HL-60 (cell line): Measurements from ENCODE around the gene STX1B.
"Not testable (repeated sequence)": the region's sequence is repeated elsewhere in the genome, so short reads cannot be mapped to it uniquely, and the experiment has no call there.

Experiments
- DNase-seq, 2 experiments: peaks; one replicate each; pipeline ENCODE4 v3.0.0-alpha.2; 2010 to 2020; ENCODE audit warnings: low read depth in 1 of 2, low spot score in 1 of 2
- H3K27ac ChIP-seq: fragments of 250-450 bp; sonication (Bioruptor Pico); replicated peaks from 2 replicates; pipeline ENCODE4 v1.5.1; 2020; ENCODE audit warnings: mild to moderate bottlenecking, moderate library complexity
- H3K27me3 ChIP-seq: fragments of 250-450 bp; sonication (Bioruptor Pico); 2 replicates; pipeline ENCODE4 v1.5.1; 2021; ENCODE audit warnings: mild to moderate bottlenecking, moderate library complexity; ENCODE audit not compliant: insufficient read depth, poor library complexity, severe bottlenecking
- H3K4me3 ChIP-seq: replicated peaks from 2 replicates; pipeline ENCODE4 v1.5.1; 2011; ENCODE audit warnings: mild to moderate bottlenecking, control low read depth, low read length; ENCODE audit not compliant: insufficient read depth
- CTCF ChIP-seq: IDR thresholded peaks from one replicate; pipeline ENCODE4 v1.5.1; 2011; ENCODE audit warnings: low read length, control low read depth, inconsistent platforms; ENCODE audit not compliant: insufficient read depth
- GABPA ChIP-seq: IDR thresholded peaks from 2 replicates; pipeline ENCODE4 v1.6.1; 2012; ENCODE audit warnings: low read depth
- POLR2AphosphoS5 ChIP-seq: IDR thresholded peaks from 2 replicates; pipeline ENCODE4 v1.6.1; 2012; ENCODE audit warnings: low read depth
- REST ChIP-seq: IDR thresholded peaks from 2 replicates; pipeline ENCODE4 v1.6.1; 2012; ENCODE audit warnings: low read depth; ENCODE audit not compliant: insufficient replicate concordance
- SPI1 ChIP-seq: IDR thresholded peaks from 2 replicates; pipeline ENCODE4 v1.6.1; 2012; ENCODE audit warnings: low read depth, mild to moderate bottlenecking, borderline replicate concordance

Gene STX1B

GRCh38 chr16:31022544-31023251 is 12.3 kb upstream of the STX1B start:
- Histone ChIP-seq H3K27me3 (no peaks in the 10 kb centered on the region), H3K4me3 (no peak overlapping the region), H3K27ac (no peak overlapping the region)
- DNase-seq, result no peak
- TF ChIP-seq SPI1 (no peak), GABPA (no peak), CTCF (no peak), POLR2AphosphoS5 (no peak), REST (no peak)

- H3K27ac ChIP-seq, result no peak overlapping the region
- DNase-seq, result no peak
- TF ChIP-seq POLR2AphosphoS5 (no peak), REST (no peak), GABPA (no peak), CTCF (no peak), SPI1 (no peak)
Observed at GRCh38 chr16:31020536-31020935, 10.1 kb upstream of the STX1B start.

GRCh38 chr16:31017756-31018155 is 7.3 kb upstream of the STX1B start:
- DNase-seq, H3K27ac ChIP-seq, H3K27me3 ChIP-seq, H3K4me3 ChIP-seq: not testable (repeated sequence)

More at GRCh38 chr16:31020536-31020935, 10.1 kb upstream of the STX1B start:
- H3K27me3 ChIP-seq, result no peaks in the 10 kb centered on the region
- H3K4me3 ChIP-seq, result no peak overlapping the region

- no peak overlapping the region for H3K27ac ChIP-seq
- no peak for DNase-seq
- no peak for TF ChIP-seq POLR2AphosphoS5
- TF ChIP-seq REST, result no peak
- no peak for TF ChIP-seq CTCF
- no peak for TF ChIP-seq GABPA
- H3K27me3 ChIP-seq, result peaks cover 5% of the 10 kb centered on the region
- no peak overlapping the region for H3K4me3 ChIP-seq
Observed at GRCh38 chr16:31016018-31016417, 5.6 kb upstream of the STX1B start.
